WTC11 (cell line): Measurements from ENCODE around the gene TCHP. TPM values are rescaled to one million over a fixed set of nuclear protein-coding genes. Genes with fewer than 3 reads are reported as not detected.

Source experiments
- ATAC-seq: fragments of 200-7000 bp; cut with Tn5 transposase; 2 replicates; pipeline ENCODE4 v1.10.0; 2021; ENCODE audit warnings: mild to moderate bottlenecking, moderate library complexity
- CTCF ChIA-PET: fragments of 300-600 bp; sonication (Branson Sonifier 250); formaldehyde crosslinking; loops from one replicate; lab custom pipeline; 2021; ENCODE audit warnings: antibody characterized with exemption; lab: Charles Lee
- POLR2A ChIA-PET: fragments of 350-600 bp; sonication (Branson Sonifier 250); formaldehyde crosslinking; loops from one replicate; lab custom pipeline; 2021; ENCODE audit warnings: antibody characterized with exemption; lab: Charles Lee
- DNase-seq: peaks from one replicate; pipeline ENCODE4 v3.0.0; 2021; ENCODE audit warnings: low spot score
- H3K27ac Mint-ChIP-seq: 2 replicates; pipeline ENCODE4 v1.8.0; 2021; ENCODE audit warnings: mixed read lengths
- H3K27me3 Mint-ChIP-seq: 2 replicates; pipeline ENCODE4 v1.8.0; 2021; ENCODE audit warnings: low read depth, mild to moderate bottlenecking, moderate library complexity, mixed read lengths
- H3K36me3 Mint-ChIP-seq: 2 replicates; pipeline ENCODE4 v1.8.0; 2021; ENCODE audit warnings: mixed read lengths
- H3K4me1 Mint-ChIP-seq: 2 replicates; pipeline ENCODE4 v1.8.0; 2022; ENCODE audit warnings: mixed read lengths
- H3K4me3 Mint-ChIP-seq: 2 replicates; pipeline ENCODE4 v1.8.0; 2021; ENCODE audit warnings: mild to moderate bottlenecking, moderate library complexity, mixed read lengths
- H3K9me3 Mint-ChIP-seq: 2 replicates; pipeline ENCODE4 v1.8.0; 2021; ENCODE audit warnings: mixed read lengths
- ATF6 ChIP-seq: sonication (generic); formaldehyde crosslinking; IDR thresholded peaks from 2 replicates; pipeline ENCODE4 v1.8.1; 2023; ENCODE audit warnings: mild to moderate bottlenecking, missing genetic modification reagents
- CBFB ChIP-seq: sonication (generic); formaldehyde crosslinking; IDR thresholded peaks from 2 replicates; pipeline ENCODE4 v1.8.1; 2022; ENCODE audit warnings: mild to moderate bottlenecking, low read depth, missing genetic modification reagents
- CREM ChIP-seq: sonication (generic); formaldehyde crosslinking; IDR thresholded peaks from 2 replicates; pipeline ENCODE4 v1.8.1; 2022; ENCODE audit warnings: mild to moderate bottlenecking, missing genetic modification reagents, moderate library complexity
- E2F5 ChIP-seq: sonication (generic); formaldehyde crosslinking; IDR thresholded peaks from 2 replicates; pipeline ENCODE4 v1.8.1; 2022; ENCODE audit warnings: mild to moderate bottlenecking, moderate library complexity, missing genetic modification reagents
- ERG ChIP-seq: fragments of 250-450 bp; sonication (Bioruptor Pico); IDR thresholded peaks from 2 replicates; pipeline ENCODE4 v1.8.0; 2021; ENCODE audit warnings: mild to moderate bottlenecking
- FOXP4 ChIP-seq: sonication (generic); formaldehyde crosslinking; IDR thresholded peaks from 2 replicates; pipeline ENCODE4 v1.8.0; 2022; ENCODE audit warnings: mild to moderate bottlenecking, missing genetic modification reagents
- HMGXB4 ChIP-seq: sonication (generic); formaldehyde crosslinking; IDR thresholded peaks from 2 replicates; pipeline ENCODE4 v1.8.1; 2023; ENCODE audit warnings: mild to moderate bottlenecking, moderate library complexity, missing genetic modification reagents
- KAT7 ChIP-seq: sonication (generic); formaldehyde crosslinking; IDR thresholded peaks from 2 replicates; pipeline ENCODE4 v1.8.1; 2023; ENCODE audit warnings: missing genetic modification reagents, mild to moderate bottlenecking, borderline replicate concordance
- NFYB ChIP-seq: sonication (generic); formaldehyde crosslinking; conservative IDR thresholded peaks from 2 replicates; pipeline ENCODE4 v1.8.0; 2022; ENCODE audit warnings: low read depth, missing genetic modification reagents
- OVOL2 ChIP-seq: fragments of 250-450 bp; sonication (Bioruptor Pico); IDR thresholded peaks from 2 replicates; pipeline ENCODE4 v1.9.0; 2021; ENCODE audit warnings: mild to moderate bottlenecking, borderline replicate concordance
- PRDM15 ChIP-seq: sonication (generic); formaldehyde crosslinking; IDR thresholded peaks from 2 replicates; pipeline ENCODE4 v1.8.0; 2022; ENCODE audit warnings: missing genetic modification reagents
- PRRX2 ChIP-seq: fragments of 250-450 bp; sonication (Bioruptor Pico); IDR thresholded peaks from 2 replicates; pipeline ENCODE4 v1.8.0; 2021; ENCODE audit warnings: mild to moderate bottlenecking
- RELA ChIP-seq: sonication (generic); formaldehyde crosslinking; IDR thresholded peaks from 2 replicates; pipeline ENCODE4 v1.8.1; 2022; ENCODE audit warnings: missing genetic modification reagents, mild to moderate bottlenecking, borderline replicate concordance
- ZNF219 ChIP-seq: sonication (generic); formaldehyde crosslinking; IDR thresholded peaks from 2 replicates; pipeline ENCODE4 v1.8.0; 2023; ENCODE audit warnings: missing genetic modification reagents, mild to moderate bottlenecking, borderline replicate concordance
- ZNF416 ChIP-seq: fragments of 250-450 bp; sonication (Bioruptor Pico); IDR thresholded peaks from 2 replicates; pipeline ENCODE4 v1.9.0; 2021; ENCODE audit warnings: mild to moderate bottlenecking, inconsistent platforms
- total RNA-seq: library from RNA; stranded (reverse); gene quantifications from 3 replicates; pipeline ENCODE4 v1.2.3, GENCODE V29; 2021

The TCHP gene
- total RNA-seq, 1 experiment from 2014 or later = 7.9 TPM

GRCh38 chr12:109950625-109951024, 50.6 kb downstream of the TCHP start (continued):
- TF ChIP-seq ERG (CRISPR knock-in tag) (no peak), NFYB (CRISPR knock-in tag) (no peak), FOXP4 (CRISPR knock-in tag) (no peak)

GRCh38 chr12:109951136-109951535, 51.1 kb downstream of the TCHP start:
- Mint-ChIP-seq H3K36me3 (peaks cover 32% of the 10 kb centered on the region), H3K27ac (no peak overlapping the region), H3K4me3 (no peak overlapping the region), H3K4me1 (peaks cover 13% of the 10 kb centered on the region), H3K9me3 (no peaks in the 10 kb centered on the region), H3K27me3 (no peaks in the 10 kb centered on the region)
- no peak for ATAC-seq
- TF ChIP-seq E2F5 = no peak
- no peak for TF ChIP-seq CREM (CRISPR knock-in tag)
- no peak for TF ChIP-seq PRDM15 (CRISPR knock-in tag)
- TF ChIP-seq RELA (CRISPR knock-in tag) = no peak
- no peak for TF ChIP-seq ZNF416 (CRISPR knock-in tag)
- no peak for TF ChIP-seq ATF6
- TF ChIP-seq KAT7 (CRISPR knock-in tag) = no peak
- TF ChIP-seq NFYB (CRISPR knock-in tag) = no peak
- TF ChIP-seq PRRX2 (CRISPR knock-in tag) = no peak
- TF ChIP-seq OVOL2 (CRISPR knock-in tag) = no peak
- no peak for TF ChIP-seq ZNF219 (CRISPR knock-in tag)
- no peak for TF ChIP-seq HMGXB4 (CRISPR knock-in tag)
- no peak for TF ChIP-seq CBFB (CRISPR knock-in tag)
- no peak for DNase-seq
- CTCF ChIA-PET = no interaction called here
- POLR2A ChIA-PET = no interaction called here
